Erythroblast (primary cell): ENCODE measurements around the gene PHF10.

Experiments used
- GATA1 ChIP-seq: IDR thresholded peaks from 2 replicates; pipeline ENCODE4 v1.6.1; 2011; ENCODE audit warnings: low read depth, mild to moderate bottlenecking, control low read depth, low read length, moderate library complexity
- POLR2A ChIP-seq: IDR thresholded peaks from 2 replicates; pipeline ENCODE4 v1.6.1; 2011; ENCODE audit warnings: mild to moderate bottlenecking, low read length

DNA sequence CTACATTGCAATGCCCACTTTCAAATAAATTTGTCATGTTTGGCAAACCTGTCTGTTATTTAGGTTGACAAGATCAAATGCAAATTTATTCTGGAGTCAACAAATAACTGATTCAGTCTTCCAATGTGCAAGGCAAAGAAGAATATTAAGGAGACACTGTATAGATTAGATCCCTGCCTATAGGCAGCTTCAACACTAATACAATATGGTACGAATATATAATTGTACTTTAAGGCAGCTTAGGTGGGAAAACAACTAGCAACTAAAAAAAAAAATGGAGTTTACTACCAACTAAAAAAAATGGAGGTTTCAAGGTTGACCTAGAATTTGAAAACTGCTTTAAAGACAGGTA, 1.7 kb upstream of the PHF10 start:
- TF ChIP-seq POLR2A (no peak), GATA1 (no peak)
